HCEC 1CT (cell line): ENCODE data around the gene PXDN.
"Not testable (repeated sequence)": the region's sequence is repeated elsewhere in the genome, so short reads cannot be mapped to it uniquely, and the experiment has no call there.

Experiments
- DNase-seq: peaks from one replicate; pipeline ENCODE4 v3.0.0-alpha.2; 2017

The PXDN gene

GRCh38 chr2:1739322-1739957 lies 4.9 kb downstream of the PXDN start:
- DNase-seq: no peak

GRCh38 chr2:1738646-1739302 lies 5.5 kb downstream of the PXDN start:
- DNase-seq: no peak

DNA sequence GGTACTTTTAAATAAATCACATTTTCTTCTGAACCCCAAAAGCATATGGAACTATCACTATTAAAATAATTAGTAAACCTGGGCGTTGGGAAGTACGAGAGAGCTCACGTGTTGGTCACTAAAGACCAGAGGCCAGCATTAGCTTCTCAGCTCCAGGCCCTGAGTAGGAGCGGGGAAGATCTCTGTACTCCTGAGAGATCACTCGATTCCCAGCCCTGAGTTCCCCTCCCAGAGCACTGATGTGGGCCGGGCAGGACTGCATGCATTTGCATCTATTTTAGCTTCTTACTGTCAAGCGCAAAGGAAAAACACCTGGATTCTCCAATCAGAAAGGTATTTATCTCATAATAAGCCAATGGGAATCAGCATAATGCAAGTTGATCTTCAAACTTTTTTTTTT lies 6.2 kb downstream of the PXDN start:
- no peak for DNase-seq

- peak; percentile 84 for DNase-seq
Observed at GRCh38 chr2:1736997-1737480, 7.3 kb downstream of the PXDN start.

- peak; percentile 59 for DNase-seq
Observed at GRCh38 chr2:1736045-1736444, 8.3 kb downstream of the PXDN start.

- not testable (repeated sequence) for DNase-seq
Observed at GRCh38 chr2:1733298-1733697, 11.0 kb downstream of the PXDN start.

DNA sequence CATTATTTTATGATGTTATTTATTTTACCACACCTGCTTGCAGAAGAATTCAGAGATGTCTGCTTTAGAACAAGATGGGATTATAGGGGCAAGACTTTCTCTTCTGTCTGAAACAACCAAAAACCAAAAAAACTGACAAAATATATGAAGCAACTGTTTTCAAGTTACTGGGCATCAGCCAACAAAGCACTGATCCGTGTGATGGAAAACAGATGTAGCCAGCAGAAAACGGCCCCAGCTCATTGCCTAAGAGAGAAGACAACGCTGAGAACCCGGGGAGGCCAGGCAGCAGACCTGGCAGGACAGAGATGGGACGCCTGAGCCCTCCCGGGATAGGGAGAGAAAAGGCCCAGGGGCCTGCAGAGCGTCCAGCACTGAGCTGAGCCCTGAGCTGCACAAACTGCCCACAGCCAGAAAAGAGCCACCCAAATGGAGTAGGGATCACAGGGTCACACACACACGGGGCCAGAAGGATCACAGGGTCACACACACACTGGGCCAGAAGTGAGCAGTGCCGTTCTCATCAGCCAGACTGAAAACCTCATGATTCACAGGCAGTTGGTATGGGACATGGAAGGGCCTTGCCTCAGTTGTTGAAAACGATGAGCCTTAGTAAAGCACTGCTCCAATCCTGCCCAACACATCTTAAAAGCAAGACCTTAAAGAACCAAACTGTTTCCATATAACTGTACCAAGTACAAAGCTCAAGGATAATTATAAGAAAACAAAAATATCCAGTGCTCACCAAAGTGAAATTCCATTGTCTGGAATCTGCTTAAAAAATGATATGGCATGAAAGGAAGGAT lies 12.1 kb downstream of the PXDN start:
- peak; percentile 95 for DNase-seq

DNA sequence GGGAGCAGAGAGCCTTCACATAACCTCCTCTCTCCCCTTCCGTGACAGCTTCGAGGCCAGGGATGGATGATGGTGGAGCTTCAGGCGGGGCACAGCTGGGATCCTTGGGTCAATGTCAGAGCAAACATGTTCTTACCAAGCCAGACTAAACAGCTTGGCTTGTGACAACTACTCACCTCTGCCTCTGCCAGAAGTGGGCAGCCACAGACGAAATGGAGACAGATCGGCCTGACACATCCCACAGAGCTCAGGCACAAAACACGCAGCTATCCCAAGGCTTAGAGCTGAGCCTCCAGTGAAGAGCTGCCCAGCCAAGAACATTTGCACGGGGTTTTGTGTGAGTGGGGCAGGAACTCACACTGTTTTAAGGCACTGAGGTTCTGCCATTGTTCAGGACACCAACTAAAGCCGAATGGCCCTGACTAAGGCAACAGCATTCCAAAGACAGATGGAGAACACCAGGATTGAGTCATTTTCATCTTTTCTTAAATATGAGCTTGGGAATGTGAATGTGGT lies 12.8 kb downstream of the PXDN start:
- DNase-seq: peak; percentile 73

DNA sequence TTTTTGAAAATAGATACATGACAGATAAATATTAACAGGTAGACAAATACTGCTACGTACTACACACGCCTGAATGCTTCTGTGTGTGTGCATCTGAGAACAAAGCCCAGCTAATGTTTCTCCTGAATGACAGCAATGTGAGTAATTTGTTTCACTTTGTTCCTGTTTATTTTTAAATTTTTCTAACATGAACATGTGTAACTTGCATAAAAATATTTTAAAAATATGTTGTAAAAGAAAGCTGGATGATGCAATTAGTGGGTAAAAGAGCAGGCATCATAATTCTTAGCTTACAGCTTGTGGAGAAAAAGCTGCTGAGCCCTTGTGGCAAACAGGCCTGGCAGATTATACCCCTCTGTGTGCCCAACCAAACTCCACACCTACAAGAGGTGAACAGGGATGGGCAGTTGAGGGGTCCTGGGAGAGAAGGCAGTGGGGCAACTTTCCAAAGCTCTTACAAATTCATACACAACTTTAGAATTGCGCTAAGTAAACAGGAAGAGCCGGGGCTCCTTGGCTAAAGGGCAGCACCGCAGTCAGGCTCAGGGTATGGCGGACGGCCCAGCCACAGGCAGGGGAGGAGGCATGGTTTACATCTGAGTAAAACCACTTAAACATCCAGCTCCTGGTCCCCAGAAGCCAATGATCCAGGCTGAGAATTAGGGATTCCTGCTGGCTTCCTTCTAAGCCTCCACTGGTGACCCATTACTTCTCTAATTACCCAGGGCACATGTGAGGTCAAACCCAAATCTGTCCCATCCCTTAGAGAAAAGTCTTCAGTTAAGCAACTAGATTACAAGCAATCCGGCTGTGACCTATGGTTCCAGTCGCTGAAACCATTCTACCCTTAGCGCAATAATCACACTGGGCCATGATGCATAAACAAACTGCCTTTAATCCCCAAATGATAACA lies 14.0 kb downstream of the PXDN start:
- DNase-seq: peak; percentile 95

- DNase-seq: no peak
Observed at GRCh38 chr2:1729242-1729641, 15.1 kb downstream of the PXDN start.

GRCh38 chr2:1728821-1729220 lies 15.5 kb downstream of the PXDN start:
- DNase-seq: no peak

DNA sequence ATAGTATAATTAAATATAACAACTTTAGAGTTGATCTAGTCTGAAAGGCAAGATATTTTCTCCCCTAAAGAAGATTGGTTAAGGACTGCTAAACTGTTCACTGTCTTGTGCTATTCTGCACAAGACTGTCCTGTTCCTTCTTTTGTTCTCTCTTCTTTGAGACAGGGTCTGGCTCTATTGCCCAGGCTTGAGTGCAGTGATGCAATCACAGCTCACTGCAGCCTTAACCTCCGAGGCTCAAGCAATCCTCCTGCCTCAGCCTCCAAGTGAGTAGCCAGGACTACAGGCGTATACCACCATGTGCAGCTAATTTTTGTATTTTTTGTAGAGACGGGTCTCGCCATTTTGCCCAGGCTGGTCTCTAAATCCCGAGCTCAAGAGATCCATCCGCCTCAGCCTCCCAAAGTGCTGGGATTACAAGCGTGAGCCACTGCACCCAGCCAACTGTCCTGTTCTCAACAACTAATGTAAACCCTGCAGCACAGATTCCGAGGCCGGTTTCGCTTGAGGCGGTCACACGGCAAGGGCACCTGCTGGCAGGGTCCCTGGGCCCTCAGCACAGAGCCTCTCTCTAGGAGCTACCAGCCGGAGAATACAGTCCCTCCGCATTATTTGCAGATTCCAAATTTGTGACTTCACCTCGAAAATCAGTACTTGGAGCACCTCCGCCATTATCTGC lies 16.4 kb downstream of the PXDN start:
- DNase-seq: no peak

GRCh38 chr2:1727101-1727771 lies 17.1 kb downstream of the PXDN start:
- DNase-seq: no peak

- DNase-seq: no peak
Observed at GRCh38 chr2:1726558-1726957, 17.8 kb downstream of the PXDN start.

- not testable (repeated sequence) for DNase-seq
Observed at GRCh38 chr2:1724351-1724750, 20.0 kb downstream of the PXDN start.

DNA sequence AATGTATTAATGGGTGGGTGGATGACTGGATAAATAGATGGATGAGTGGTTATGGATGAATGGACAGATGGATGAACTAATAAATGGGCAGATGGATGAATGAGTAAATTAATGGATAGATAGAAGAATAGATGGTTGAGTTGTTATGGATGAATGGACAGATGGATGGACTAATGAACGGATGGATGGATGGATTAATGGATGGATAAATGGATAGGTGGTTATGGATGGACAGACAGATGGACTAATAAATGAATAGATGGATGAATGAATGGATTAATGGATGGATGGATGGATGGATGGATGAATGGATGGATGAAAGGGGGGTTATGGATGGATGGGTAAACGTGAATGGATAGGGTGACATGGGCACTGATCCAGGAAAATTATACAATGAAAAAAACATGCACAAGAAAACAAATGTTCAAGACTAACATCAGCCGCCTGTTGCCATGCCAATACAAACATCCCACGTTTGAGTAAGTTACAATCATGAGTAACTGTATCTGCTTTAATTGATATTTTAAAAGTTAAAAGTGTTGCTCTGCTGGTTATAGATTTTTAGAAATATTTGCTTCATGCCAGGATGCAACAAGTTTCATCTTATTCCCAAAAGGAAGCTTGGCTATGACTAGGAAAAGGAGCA lies 20.8 kb downstream of the PXDN start:
- DNase-seq: no peak

DNA sequence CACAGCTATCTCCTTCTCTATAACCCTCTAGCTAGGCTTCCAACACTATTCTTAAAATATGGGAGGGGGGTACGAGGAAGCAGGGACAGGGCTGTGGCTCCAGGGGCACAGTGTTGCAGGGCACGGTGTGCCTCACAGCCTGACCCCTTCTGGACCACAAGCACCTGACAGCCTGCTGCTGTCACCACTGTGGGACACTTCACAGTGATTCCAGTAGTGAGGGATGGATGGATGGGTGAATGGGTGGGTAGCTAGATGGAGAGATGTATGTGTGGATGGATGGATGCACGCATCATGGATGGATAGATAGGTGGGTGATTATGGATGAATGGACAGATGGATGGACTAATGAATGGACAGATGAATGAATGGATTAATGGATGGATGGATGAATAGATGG lies 21.6 kb downstream of the PXDN start:
- no peak for DNase-seq

GRCh38 chr2:1721706-1722646 lies 22.3 kb downstream of the PXDN start:
- DNase-seq: peak; percentile 97
